ENCODE data around the gene KLRC4. TPM values are rescaled to one million over a fixed set of nuclear protein-coding genes. Genes with fewer than 3 reads are reported as not detected.
A peak's percentile ranks its signal among the peaks of the same experiment; 100 is the strongest.

KLRC4 gene
- total RNA-seq, 1 donor = not detected

- DNase-seq (ENCODE audit: low read depth) = peak; percentile 66
- no peak overlapping the region for H3K4me3 ChIP-seq (ENCODE audit: low read depth, low read length)
These were observed 47.9 kb downstream of the KLRC4 start for GRCh38 chr12:10361622-10362021.

DNA sequence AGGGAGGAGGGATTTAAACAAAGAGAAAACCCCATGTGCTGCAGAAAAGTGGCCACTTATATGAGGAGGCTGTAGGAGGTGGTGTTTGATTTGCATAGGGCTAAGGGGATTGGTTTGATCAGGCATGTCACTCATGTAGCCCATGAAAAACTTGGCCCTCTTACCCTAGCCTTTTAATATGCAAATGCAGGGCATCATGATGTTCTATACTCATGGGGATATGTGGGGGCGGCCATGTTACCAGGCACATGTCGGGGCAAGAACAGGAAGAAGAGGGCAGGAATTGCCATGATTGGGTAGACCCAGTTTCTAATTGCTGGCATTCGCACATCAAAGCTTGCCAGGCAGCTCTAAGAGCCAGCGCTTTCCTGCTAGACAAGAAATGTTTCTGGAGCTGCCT is 48.5 kb downstream of the KLRC4 start:
- no peak for TF ChIP-seq CTCF (IDR thresholded peaks at IDR 0.05; ENCODE audit: insufficient read depth, low read length)
- no peak for DNase-seq (ENCODE audit: low read depth)
- H3K4me3 ChIP-seq (ENCODE audit: low read depth, low read length) = no peak overlapping the region

More at GRCh38 chr12:10361622-10362021, 47.9 kb downstream of the KLRC4 start:
- no peak for TF ChIP-seq CTCF (IDR thresholded peaks at IDR 0.05; ENCODE audit: insufficient read depth, low read length)

DNA sequence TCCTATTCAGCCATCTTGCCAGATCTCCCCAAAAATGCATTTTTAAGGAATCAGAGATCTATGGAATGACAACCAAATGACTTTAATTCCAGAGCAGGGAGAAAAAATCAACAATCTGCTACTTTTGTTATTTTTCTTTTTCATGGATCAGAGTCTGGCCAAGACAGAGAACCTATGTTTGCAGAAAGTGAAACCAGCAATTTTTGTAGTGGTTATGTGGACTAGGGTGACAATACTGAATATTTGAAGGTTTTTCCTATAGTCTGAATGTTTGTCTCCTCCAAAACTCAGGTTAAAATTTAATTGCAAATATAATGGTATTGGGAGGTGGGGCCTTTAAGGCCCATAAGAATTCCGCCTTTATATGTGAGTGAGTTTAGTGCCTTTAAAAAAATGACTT is 50.6 kb downstream of the KLRC4 start:
- no peak overlapping the region for H3K4me3 ChIP-seq (ENCODE audit: low read depth, low read length)
- TF ChIP-seq CTCF (IDR thresholded peaks at IDR 0.05; ENCODE audit: insufficient read depth, low read length) = no peak
- DNase-seq (ENCODE audit: low read depth) = no peak

DNA sequence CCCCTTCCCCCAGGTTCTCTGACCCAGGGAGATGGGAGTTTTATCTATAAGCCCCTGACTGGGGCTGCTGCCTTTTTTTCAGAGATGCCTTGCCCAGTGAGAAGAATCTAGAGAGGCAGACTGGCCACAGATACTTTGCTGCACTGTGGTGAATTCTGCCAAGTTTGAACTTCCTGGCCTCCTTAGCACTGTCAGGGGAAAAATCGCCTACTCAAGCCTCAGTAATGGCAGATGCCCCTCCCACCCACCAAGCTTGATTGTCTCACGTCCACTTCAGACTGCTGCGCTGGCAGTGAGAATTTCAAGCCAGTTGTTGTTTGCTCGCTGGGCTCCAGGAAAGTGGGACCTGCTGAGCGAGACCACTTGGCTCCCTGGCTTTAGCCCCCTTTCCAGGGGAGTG is 51.4 kb downstream of the KLRC4 start:
- DNase-seq (ENCODE audit: low read depth) = no peak
- no peak for TF ChIP-seq CTCF (IDR thresholded peaks at IDR 0.05; ENCODE audit: insufficient read depth, low read length)

More for the DNA sequence above, 51.4 kb downstream of the KLRC4 start:
- H3K4me3 ChIP-seq (ENCODE audit: low read depth, low read length) = no peak overlapping the region

Other genes starting within 250 kb of the KLRC4 start
- gene OLR1, start 237.6 kb downstream of the KLRC4 start, total RNA-seq (ENCODE audit: low replicate concordance) = not detected in 2 replicates
- under 0.01 and 0.08 TPM in 2 replicates for gene TMEM52B, start 230.7 kb downstream of the KLRC4 start, total RNA-seq (ENCODE audit: low replicate concordance)
- gene GABARAPL1, start 196.9 kb downstream of the KLRC4 start, total RNA-seq (ENCODE audit: low replicate concordance) = 26.3 and 82.4 TPM in 2 replicates
- 0.16 and 0.45 TPM in 2 replicates for gene KLRD1, start 101.9 kb downstream of the KLRC4 start, total RNA-seq (ENCODE audit: low replicate concordance)
- gene KLRK1, start 19.7 kb downstream of the KLRC4 start, total RNA-seq (ENCODE audit: low replicate concordance) = not detected in 2 replicates
- not detected in 2 replicates for gene KLRC3, start 10.8 kb upstream of the KLRC4 start, total RNA-seq (ENCODE audit: low replicate concordance)
- gene KLRC2, start 26.3 kb upstream of the KLRC4 start, total RNA-seq (ENCODE audit: low replicate concordance) = not detected in 2 replicates
- not detected in 2 replicates for gene KLRC1, start 43.6 kb upstream of the KLRC4 start, total RNA-seq (ENCODE audit: low replicate concordance)
- gene EIF2S3B, start 96.1 kb upstream of the KLRC4 start, total RNA-seq (ENCODE audit: low replicate concordance) = 7.1 and 9.2 TPM in 2 replicates
- 31.7 and 36.6 TPM in 2 replicates for gene MAGOHB, start 203.9 kb upstream of the KLRC4 start, total RNA-seq (ENCODE audit: low replicate concordance)